Activated CD8-positive, alpha-beta memory T cell treated with anti-CD3 and anti-CD28 coated beads, Interleukin-2, amount 10 ng/mL, durations not matched to agents 7 days and 5 days (primary cell): Measurements from ENCODE around the gene TOP1. TPM values are rescaled to one million over a fixed set of nuclear protein-coding genes. Genes with fewer than 3 reads are reported as not detected.
"Not testable (repeated sequence)": the region's sequence is repeated elsewhere in the genome, so short reads cannot be mapped to it uniquely, and the experiment has no call there.

Experiments
- ATAC-seq: fragments of 150-1000 bp; cut with Tn5 transposase; one replicate; pipeline ENCODE4 v1.10.0; 2021; ENCODE audit warnings: moderate library complexity
- CTCF ChIA-PET: fragments of 350-600 bp; sonication (Branson Sonifier 250); formaldehyde crosslinking; loops from one replicate; lab custom pipeline; 2021; ENCODE audit warnings: antibody characterized with exemption; lab: Charles Lee
- DNase-seq: peaks from one replicate; pipeline ENCODE4 v3.0.0-alpha.2; 2020
- H3K27ac Mint-ChIP-seq: one replicate; pipeline ENCODE4 v1.8.0; 2021; ENCODE audit warnings: mild to moderate bottlenecking, mixed read lengths
- H3K27me3 Mint-ChIP-seq: one replicate; pipeline ENCODE4 v1.8.0; 2021; ENCODE audit warnings: mixed read lengths
- H3K36me3 Mint-ChIP-seq: one replicate; pipeline ENCODE4 v1.8.0; 2021; ENCODE audit warnings: mild to moderate bottlenecking, mixed read lengths
- H3K4me1 Mint-ChIP-seq: one replicate; pipeline ENCODE4 v1.8.0; 2021; ENCODE audit warnings: mixed read lengths
- H3K4me3 Mint-ChIP-seq: one replicate; pipeline ENCODE4 v1.8.0; 2021; ENCODE audit warnings: mild to moderate bottlenecking, moderate library complexity, mixed read lengths
- H3K9me3 Mint-ChIP-seq: one replicate; pipeline ENCODE4 v1.8.0; 2022; ENCODE audit warnings: low read depth, mixed read lengths
- total RNA-seq, 2 experiments: library from RNA; stranded (reverse); gene quantifications; one replicate each; pipeline ENCODE4 v1.2.3, GENCODE V29; 2021

TOP1 gene
- total RNA-seq, 2 experiments from 2014 or later, result 73.1 to 89.0 TPM

DNA sequence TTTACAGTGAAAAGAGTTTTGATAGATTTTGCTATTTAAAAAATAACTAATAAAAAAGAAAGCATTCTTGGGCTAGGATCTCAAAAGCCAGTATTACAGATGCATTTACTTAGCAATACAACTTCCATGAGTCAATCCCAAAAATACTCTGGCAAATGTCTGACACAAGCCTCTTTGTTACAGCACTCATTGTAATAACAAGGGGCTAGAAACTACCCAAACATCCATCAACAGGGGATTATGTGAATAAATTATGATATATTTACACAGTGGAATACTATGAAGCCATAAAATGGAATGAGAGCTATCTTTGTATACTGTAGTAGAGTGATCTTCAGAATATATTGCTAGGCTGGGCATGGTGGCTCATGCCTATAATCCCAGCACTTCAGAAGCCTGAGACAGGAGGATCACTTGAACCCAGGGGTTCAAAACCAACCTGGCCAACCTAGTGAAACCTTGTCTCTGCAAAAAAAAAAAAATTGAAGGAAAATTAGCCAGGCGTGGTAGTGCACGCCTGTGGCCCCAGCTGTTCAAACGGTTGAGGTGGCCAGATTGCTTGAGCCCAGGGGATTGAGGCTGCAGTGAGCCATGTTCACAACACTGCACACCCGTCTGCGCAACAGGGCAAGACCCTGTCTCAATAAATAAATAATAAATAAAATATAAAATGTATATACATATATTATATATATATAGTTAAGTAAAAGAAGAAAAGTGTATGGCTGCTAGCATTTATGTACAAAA lies 34.7 kb upstream of the TOP1 start:
- Mint-ChIP-seq H3K36me3 (no peaks in the 10 kb centered on the region), H3K9me3 (no peaks in the 10 kb centered on the region), H3K27ac (no peak overlapping the region), H3K4me1 (peaks cover 27% of the 10 kb centered on the region), H3K27me3 (no peaks in the 10 kb centered on the region), H3K4me3 (no peak overlapping the region)
- DNase-seq (no peak), ATAC-seq (no peak)
- CTCF ChIA-PET, result interaction anchor here (0.9 to 10.3 kb wide), 7 partner anchors 8 to 102 kb away, joined by 3 to 195 read pairs (median 24); no protein-coding TSS in a partner anchor

GRCh38 chr20:40996326-40996725 lies 32.3 kb upstream of the TOP1 start:
- DNase-seq (no peak), ATAC-seq (no peak)
- H3K27me3 Mint-ChIP-seq, result no peaks in the 10 kb centered on the region
- peaks cover 13% of the 10 kb centered on the region for H3K4me1 Mint-ChIP-seq
- H3K36me3 Mint-ChIP-seq, result no peaks in the 10 kb centered on the region
- no peaks in the 10 kb centered on the region for H3K9me3 Mint-ChIP-seq
- H3K27ac Mint-ChIP-seq, result no peak overlapping the region
- CTCF ChIA-PET, result interaction anchor here (1.1 kb wide), 1 partner anchor 9 kb away, joined by 5 read pairs; no protein-coding TSS in a partner anchor
- no peak overlapping the region for H3K4me3 Mint-ChIP-seq

DNA sequence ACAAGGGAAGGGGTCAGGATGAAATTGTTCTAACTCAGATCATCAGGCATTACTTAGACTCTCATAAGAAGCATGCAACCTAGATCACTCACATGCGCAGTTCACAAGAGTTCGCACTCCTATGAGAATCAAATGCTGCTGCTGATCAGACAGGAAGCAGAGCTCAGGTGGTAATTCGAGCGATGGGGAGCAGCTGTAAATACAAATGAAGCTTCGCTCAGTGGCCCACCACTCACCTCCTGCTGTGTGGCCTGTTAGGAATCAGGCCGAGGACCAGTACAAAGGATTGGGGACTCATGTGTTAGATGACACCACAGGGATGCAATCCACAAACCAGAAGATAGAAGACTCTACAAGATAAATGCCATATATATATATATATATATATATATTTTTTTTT lies 31.5 kb upstream of the TOP1 start:
- H3K27ac Mint-ChIP-seq, result no peak overlapping the region
- ATAC-seq (no peak), DNase-seq (no peak)
- peaks cover 5% of the 10 kb centered on the region for H3K4me1 Mint-ChIP-seq
- no peaks in the 10 kb centered on the region for H3K9me3 Mint-ChIP-seq
- CTCF ChIA-PET, result no interaction called here
- H3K4me3 Mint-ChIP-seq, result no peak overlapping the region
- no peaks in the 10 kb centered on the region for H3K27me3 Mint-ChIP-seq
- H3K36me3 Mint-ChIP-seq, result no peaks in the 10 kb centered on the region

- Mint-ChIP-seq H3K4me3 (no peak overlapping the region), H3K27ac (no peak overlapping the region), H3K27me3 (no peaks in the 10 kb centered on the region), H3K36me3 (peaks cover 3% of the 10 kb centered on the region), H3K4me1 (peaks cover 26% of the 10 kb centered on the region), H3K9me3 (no peaks in the 10 kb centered on the region)
- CTCF ChIA-PET, result interaction anchor here (0.8 to 2.1 kb wide), 3 partner anchors 9 to 95 kb away, joined by 3 to 7 read pairs (median 3); no protein-coding TSS in a partner anchor
- ATAC-seq (no peak), DNase-seq (no peak)
Measured at GRCh38 chr20:40999841-41000240, 28.8 kb upstream of the TOP1 start.

DNA sequence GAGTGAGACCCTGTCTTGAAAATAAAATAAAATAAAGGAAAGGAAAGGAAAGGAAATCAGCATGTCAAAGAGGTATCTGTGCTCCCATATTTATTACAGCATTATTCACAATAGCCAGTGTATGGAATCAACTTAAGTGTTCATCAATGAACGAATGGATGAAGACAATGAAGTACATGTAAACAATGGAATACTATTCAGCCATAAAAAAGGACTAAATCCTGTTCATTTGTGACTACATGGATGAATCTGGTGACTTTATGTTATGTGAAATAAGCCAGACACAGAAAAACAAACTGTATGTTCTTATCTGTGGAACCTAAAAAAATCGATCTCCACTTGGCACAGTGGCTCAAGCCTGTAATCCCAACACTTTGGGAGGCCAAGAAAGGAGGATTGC lies 28.0 kb upstream of the TOP1 start:
- CTCF ChIA-PET, result interaction anchor here (0.9 kb wide), 1 partner anchor 9 kb away, joined by 3 read pairs; no protein-coding TSS in a partner anchor
- no peak for ATAC-seq
- DNase-seq, result no peak
- H3K4me1 Mint-ChIP-seq, result peaks cover 29% of the 10 kb centered on the region
- H3K36me3 Mint-ChIP-seq, result peaks cover 3% of the 10 kb centered on the region
- no peaks in the 10 kb centered on the region for H3K27me3 Mint-ChIP-seq
- no peak overlapping the region for H3K27ac Mint-ChIP-seq
- no peaks in the 10 kb centered on the region for H3K9me3 Mint-ChIP-seq
- H3K4me3 Mint-ChIP-seq, result no peak overlapping the region

- Mint-ChIP-seq H3K4me1 (peaks cover 33% of the 10 kb centered on the region), H3K27ac (no peak overlapping the region), H3K9me3 (no peaks in the 10 kb centered on the region), H3K4me3 (no peak overlapping the region), H3K27me3 (no peaks in the 10 kb centered on the region), H3K36me3 (peaks cover 6% of the 10 kb centered on the region)
- DNase-seq (no peak), ATAC-seq (no peak)
- CTCF ChIA-PET, result interaction anchor here (2.4 kb wide), 1 partner anchor 10 kb away, joined by 24 read pairs; no protein-coding TSS in a partner anchor
Measured at GRCh38 chr20:41001497-41001896, 27.1 kb upstream of the TOP1 start.

GRCh38 chr20:41002842-41003142 lies 25.8 kb upstream of the TOP1 start:
- peaks cover 39% of the 10 kb centered on the region for H3K4me1 Mint-ChIP-seq
- peak overlapping the region; percentile 54 for H3K4me3 Mint-ChIP-seq

DNA sequence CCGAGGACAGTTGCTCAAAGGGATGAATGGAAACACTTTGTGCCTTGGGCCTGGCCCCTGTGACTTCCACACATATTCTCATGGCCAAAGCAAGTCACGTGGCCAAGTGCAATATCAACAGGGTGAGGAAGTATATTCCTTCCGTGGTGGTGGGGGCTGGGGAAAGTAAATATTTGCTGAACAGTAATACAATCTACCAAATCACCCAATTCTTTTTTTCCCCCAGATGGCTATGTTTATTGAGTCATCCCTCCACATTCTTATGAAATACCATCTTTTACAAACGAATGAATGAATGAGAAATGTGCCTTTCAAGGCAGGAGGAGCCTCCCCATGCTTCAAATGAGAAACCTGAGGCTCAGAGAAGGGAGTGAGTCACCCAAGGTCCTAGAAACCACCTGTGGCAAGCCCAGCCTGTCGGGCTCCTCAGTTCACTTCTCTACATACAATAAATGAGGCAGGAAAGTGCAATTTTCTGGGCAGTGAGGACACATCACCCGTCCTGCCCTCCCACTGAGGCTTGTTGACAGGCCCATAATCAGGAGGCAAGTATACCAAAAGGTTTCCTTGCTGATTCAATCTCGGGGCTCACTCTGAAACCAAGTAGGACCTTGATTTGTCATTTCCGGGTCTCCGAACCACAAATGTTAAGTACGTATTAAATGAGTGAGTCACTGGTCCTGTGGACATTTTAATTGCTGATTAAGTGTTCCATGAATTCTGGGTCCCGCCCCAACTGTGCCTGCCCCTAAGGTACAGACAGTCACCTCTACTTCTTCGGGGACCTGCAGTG lies 25.3 kb upstream of the TOP1 start:
- peaks cover 44% of the 10 kb centered on the region for H3K4me1 Mint-ChIP-seq
- peaks cover 9% of the 10 kb centered on the region for H3K36me3 Mint-ChIP-seq
- CTCF ChIA-PET, result interaction anchor here (2.4 kb wide), 1 partner anchor 12 kb away, joined by 24 read pairs; no protein-coding TSS in a partner anchor
- H3K27me3 Mint-ChIP-seq, result no peaks in the 10 kb centered on the region
- no peaks in the 10 kb centered on the region for H3K9me3 Mint-ChIP-seq
- H3K4me3 Mint-ChIP-seq, result peak overlapping the region; percentile 54
- ATAC-seq, result peak; percentile 94
- DNase-seq, result peak; percentile 86
- H3K27ac Mint-ChIP-seq, result peak overlapping the region; percentile 97

More at GRCh38 chr20:41002842-41003142, 25.8 kb upstream of the TOP1 start:
- peak overlapping the region; percentile 97 for H3K27ac Mint-ChIP-seq
- CTCF ChIA-PET, result interaction anchor here (2.4 kb wide), 1 partner anchor 11 kb away, joined by 24 read pairs; no protein-coding TSS in a partner anchor
- no peaks in the 10 kb centered on the region for H3K27me3 Mint-ChIP-seq
- peaks cover 8% of the 10 kb centered on the region for H3K36me3 Mint-ChIP-seq
- ATAC-seq (no peak), DNase-seq (no peak)
- H3K9me3 Mint-ChIP-seq, result no peaks in the 10 kb centered on the region

DNA sequence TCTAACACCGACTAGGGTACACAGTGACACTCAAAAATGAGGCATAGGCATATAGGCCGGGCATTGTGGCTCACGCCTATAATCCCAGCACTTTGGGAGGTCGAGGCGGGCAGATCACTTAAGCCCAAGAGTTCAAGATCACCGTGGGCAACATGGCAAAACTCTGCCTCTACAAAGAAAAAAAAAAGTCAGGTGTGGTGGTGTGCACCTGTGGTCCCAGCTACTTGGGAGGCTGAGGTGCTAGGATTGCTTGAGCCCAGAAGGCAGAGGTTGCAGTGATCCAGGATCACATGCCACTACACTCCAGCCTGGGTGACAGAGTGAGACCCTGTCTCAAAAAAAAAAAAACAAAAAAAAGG lies 24.7 kb upstream of the TOP1 start:
- H3K27me3 Mint-ChIP-seq, H3K9me3 Mint-ChIP-seq, DNase-seq, CTCF ChIA-PET, H3K36me3 Mint-ChIP-seq, ATAC-seq: not testable (repeated sequence)
- H3K4me3 Mint-ChIP-seq, result peak overlapping the region; percentile 54
- H3K4me1 Mint-ChIP-seq, result peaks cover 46% of the 10 kb centered on the region
- H3K27ac Mint-ChIP-seq, result peak overlapping the region; percentile 97

DNA sequence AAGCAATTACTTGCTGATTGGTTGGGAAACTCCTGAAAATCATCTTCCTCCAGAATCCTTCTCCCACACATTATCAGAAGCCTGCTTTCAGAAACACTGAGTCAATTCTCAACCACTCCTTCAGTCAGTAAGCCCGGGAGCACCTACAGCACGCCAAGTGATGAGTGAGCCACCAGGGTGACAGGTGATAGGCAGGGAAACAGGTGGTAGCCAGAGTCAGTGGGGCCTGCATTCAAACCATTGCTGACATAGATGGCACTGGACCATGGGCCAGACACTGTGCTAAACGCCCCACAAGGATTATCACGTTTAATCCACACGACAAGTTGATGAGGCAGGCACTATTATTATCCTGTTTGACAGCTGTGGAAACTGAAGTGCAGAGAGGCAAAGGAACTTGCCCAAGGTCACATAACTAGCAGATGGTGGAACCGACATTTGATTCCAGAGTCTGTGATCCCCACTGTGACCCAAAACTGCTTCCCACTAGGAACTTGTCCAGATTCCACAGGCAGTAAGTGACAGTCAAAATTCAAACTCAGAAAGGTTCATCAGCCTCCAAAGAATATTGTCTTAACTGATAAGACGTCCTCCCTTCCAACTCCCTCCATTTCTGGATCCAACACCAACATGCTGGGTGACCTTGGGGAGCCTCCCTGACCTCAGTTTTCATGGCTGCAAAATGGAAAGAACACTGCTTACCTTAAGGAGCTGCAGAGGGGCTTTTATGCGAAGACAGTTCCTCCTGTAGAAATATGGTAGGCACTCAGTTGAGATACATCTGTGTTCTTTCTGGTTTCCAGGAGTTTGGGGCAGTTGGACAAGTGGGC lies 23.9 kb upstream of the TOP1 start:
- H3K4me3 Mint-ChIP-seq, result no peak overlapping the region
- H3K27ac Mint-ChIP-seq, result peak overlapping the region; percentile 97
- DNase-seq (no peak), ATAC-seq (no peak)
- H3K36me3 Mint-ChIP-seq, result peaks cover 9% of the 10 kb centered on the region
- H3K27me3 Mint-ChIP-seq, result no peaks in the 10 kb centered on the region
- CTCF ChIA-PET, result interaction anchor here (0.8 to 8.0 kb wide), 3 partner anchors 13 to 36 kb away, joined by 3 to 52 read pairs (median 4); no protein-coding TSS in a partner anchor
- no peaks in the 10 kb centered on the region for H3K9me3 Mint-ChIP-seq
- H3K4me1 Mint-ChIP-seq, result peaks cover 51% of the 10 kb centered on the region

- no peak for DNase-seq
- CTCF ChIA-PET, result interaction anchor here (0.8 to 8.0 kb wide), 3 partner anchors 14 to 35 kb away, joined by 3 to 52 read pairs (median 4); no protein-coding TSS in a partner anchor
- Mint-ChIP-seq H3K4me1 (peaks cover 57% of the 10 kb centered on the region), H3K9me3 (no peaks in the 10 kb centered on the region), H3K4me3 (no peak overlapping the region), H3K27ac (peak overlapping the region; percentile 52), H3K27me3 (no peaks in the 10 kb centered on the region), H3K36me3 (peaks cover 9% of the 10 kb centered on the region)
- ATAC-seq, result no peak
Measured at GRCh38 chr20:41005361-41005729, 23.3 kb upstream of the TOP1 start.

DNA sequence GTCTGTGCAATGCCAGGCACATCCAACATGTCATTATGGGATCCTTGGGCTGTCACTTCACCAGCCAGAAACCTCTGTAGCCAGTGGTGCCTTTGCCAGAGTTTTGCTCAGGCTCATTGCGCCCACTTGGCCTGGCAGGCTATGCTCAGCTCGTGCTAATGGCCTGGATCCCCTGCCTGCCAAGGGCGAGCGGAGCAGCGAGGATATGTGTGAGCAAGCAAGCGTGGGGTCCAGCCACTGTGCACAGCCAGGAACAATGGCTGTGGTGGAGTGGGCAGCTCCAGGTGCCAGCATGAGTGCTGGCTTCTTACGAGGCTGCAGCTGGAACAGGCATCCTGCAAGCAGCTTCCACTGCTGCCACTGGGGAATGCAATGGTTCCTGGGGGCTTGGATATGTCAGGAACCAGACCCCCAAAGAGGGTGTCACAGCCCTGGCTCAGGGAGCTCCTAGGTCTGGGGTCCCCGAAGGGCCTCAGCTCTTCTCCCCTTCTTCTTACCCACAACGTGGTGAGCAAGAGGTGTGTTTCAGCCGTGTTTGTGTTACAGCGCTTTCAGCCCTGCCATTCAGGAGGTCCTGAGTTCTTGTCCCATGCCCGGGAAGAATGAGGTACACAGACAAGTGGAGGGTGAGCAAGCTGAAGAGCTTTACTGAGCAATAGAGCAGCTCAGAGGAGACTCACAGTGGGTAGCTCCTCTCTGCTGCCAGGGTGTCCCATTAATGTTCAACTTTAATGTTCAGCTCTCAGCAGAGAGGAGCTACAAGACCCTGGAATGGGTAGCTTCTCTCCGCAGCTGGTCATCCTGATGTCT lies 22.3 kb upstream of the TOP1 start:
- CTCF ChIA-PET, result interaction anchor here (1.5 to 8.0 kb wide), 2 partner anchors 15 to 44 kb away, joined by 3 to 52 read pairs; no protein-coding TSS in a partner anchor
- no peak overlapping the region for H3K27ac Mint-ChIP-seq
- H3K27me3 Mint-ChIP-seq, result no peaks in the 10 kb centered on the region
- peaks cover 65% of the 10 kb centered on the region for H3K4me1 Mint-ChIP-seq
- ATAC-seq (no peak), DNase-seq (no peak)
- no peak overlapping the region for H3K4me3 Mint-ChIP-seq
- peaks cover 9% of the 10 kb centered on the region for H3K36me3 Mint-ChIP-seq
- no peaks in the 10 kb centered on the region for H3K9me3 Mint-ChIP-seq
